HG03066 (cell line): Measurements from ENCODE around the gene TRMT10A.
A peak's percentile ranks its signal among the peaks of the same experiment; 100 is the strongest.

Experiments used
- ATAC-seq: cut with Tn5 transposase; IDR thresholded peaks from one replicate; pipeline ENCODE4 v1.9.1; 2021; ENCODE audit warnings: low read depth; ENCODE audit not compliant: unreplicated experiment

TRMT10A gene, protein sequence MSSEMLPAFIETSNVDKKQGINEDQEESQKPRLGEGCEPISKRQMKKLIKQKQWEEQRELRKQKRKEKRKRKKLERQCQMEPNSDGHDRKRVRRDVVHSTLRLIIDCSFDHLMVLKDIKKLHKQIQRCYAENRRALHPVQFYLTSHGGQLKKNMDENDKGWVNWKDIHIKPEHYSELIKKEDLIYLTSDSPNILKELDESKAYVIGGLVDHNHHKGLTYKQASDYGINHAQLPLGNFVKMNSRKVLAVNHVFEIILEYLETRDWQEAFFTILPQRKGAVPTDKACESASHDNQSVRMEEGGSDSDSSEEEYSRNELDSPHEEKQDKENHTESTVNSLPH

DNA sequence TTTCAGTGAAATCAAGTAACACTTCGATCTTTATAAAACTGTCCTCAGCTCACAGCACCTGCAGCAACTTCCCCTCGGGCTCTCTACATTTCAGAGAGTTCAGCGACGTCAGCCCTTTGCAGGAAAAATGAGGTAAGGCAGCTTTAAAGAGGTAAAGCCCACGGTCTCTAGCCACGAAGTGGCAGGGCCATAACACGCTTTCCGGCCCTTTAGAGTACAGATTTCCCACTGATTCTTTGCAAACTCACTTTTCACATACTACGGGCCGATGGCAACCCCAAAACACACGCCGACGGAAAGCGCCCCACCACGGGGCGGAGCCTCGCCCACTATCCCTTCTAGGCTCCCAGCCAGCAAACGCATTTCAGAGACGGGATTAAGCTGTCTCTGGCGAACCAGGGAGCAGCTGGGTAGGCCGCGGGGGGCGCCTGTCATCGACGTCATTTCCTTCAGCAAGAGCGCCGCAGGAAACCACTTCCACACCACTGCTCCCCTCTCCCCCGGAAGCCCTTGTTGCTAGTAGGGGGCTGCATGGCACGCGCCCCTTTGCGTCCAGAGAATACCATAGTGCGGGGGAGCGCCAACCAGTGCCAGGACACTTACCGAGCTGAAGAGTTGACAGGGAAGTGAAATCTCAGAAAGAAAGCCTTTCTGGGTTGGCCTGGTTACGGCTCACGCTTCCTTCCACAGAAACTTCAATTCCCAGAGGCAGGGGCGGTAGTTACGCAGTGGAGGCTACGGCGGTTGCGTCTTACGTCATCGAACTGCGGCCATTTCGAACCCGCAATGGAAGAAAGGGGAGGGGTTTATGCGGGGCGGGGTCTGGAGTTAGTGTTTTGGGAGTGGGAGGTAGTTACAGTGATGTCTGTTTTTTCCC, at the start of gene TRMT10A:
Gene TRMT10A, minus strand, starts transcription at position 730 of the 877 bp plus-strand sequence. CDS start 4,701 bp downstream, outside the sequence.
- ATAC-seq, result peak; percentile 94

DNA sequence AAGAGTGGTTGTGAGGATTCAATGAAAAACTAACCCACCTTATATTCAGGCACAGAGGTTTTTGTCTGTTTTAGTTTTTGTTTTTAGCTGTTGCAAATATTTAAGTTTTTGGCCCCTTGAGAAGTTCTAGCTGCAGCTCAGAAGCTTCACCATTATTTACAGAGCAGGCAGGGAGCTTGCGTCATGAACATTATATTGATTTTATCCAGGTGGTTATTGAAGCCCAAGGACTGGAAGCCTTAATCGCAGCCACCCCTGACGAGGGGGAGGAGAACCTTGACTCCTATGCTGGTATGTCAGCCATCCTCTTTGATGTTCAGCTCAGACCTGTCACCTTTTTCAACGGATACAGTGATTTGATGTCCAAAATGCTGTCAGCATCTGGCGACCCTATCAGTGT, 48.9 kb upstream of the TRMT10A start:
- ATAC-seq, result no peak

DNA sequence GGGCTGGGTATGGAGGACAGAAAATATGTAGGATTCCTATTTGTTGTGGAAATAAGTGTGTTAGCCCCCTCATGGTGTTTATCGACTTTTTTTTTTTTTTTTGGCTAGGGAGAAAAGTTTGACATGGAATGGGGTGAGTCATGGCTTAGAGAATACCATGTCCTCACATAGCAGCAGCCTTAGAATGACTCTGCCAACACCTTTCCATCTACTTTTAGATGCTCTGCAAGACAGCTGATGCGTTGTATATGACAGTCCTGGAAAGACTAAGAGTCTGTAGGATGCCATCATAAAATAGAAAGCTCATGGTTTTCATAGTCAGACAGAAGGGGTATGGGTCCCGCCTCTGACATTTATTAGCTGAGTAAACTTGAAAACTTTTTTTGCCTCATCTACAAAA, 48.4 kb upstream of the TRMT10A start:
- ATAC-seq, result no peak

DNA sequence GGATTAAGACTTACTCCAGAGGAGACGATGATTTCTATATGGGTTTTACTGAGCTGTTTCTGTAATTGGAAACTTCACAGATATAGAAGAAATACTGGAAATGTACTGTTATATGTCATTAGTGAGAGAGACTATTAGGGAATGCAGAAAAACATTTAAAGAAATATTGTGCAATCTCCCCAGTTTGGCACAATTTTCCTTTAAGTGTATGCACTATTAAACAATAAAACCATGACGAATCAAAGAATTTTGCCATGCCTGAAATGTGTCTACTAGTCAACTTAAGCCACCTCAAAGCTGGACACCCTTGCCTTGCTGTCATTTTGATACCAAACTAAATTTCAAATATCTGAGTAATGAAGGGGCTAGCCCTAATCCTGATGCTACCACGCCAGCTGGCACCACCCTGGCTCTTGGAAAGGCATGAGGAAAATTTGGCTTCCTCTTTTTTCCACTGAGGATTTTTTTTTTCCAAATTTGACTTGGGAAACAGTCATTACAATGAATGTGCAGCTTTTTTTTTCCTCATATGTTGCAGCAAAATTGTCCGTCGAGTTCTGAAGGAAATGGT, 46.9 kb upstream of the TRMT10A start:
- no peak for ATAC-seq

DNA sequence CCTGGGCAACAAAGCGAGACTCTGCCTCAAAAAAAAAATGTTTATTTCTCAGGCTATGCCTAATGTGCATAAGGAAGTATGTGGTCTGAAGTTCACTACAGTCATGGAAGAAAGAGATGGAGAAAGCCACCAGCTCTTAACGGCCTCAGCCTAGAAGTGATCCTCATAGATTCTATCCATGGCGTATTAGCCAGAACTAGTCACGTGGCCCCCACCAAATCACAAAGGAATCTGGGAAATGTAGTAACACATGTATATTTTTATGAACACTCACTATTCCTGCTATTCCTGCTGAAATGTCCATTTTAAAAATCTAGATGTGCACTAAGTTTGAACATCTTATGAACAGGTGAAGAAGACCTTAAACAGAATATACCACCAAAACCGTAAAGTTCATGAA, 44.6 kb upstream of the TRMT10A start:
- ATAC-seq, result no peak

DNA sequence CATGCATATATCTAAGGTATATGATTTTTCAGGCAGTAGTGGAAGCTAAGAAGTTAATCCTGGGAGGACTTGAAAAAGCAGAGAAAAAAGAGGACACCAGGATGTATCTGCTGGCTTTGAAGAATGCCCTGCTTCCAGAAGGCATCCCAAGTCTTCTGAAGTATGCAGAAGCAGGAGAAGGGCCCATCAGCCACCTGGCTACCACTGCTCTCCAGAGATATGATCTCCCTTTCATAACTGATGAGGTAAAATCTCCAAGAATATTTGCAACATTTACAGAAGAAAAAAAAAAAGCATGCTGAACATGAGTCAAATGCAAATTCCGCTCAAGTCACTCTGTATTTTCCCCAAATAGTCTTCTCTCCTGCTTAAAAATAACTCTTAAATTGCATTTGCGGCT, 42.9 kb upstream of the TRMT10A start:
- ATAC-seq, result no peak

DNA sequence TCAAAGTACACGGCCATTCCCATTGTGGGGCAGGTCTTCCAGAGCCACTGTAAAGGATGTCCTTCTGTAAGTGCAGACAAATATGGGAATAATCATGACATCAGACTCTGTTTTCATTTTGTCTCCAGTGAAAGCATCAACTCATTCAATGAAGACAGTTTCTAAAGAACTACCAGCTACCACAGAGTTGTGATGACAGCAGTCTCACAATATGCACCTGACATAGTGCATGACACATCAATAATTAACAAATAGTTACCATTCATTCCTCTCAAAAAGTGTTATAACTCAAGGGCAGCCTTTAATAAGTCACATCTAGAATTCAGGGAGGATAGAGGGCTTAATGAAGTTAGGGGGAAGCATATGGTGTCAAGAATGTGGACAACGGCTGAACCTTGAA, 31.0 kb upstream of the TRMT10A start:
- no peak for ATAC-seq

DNA sequence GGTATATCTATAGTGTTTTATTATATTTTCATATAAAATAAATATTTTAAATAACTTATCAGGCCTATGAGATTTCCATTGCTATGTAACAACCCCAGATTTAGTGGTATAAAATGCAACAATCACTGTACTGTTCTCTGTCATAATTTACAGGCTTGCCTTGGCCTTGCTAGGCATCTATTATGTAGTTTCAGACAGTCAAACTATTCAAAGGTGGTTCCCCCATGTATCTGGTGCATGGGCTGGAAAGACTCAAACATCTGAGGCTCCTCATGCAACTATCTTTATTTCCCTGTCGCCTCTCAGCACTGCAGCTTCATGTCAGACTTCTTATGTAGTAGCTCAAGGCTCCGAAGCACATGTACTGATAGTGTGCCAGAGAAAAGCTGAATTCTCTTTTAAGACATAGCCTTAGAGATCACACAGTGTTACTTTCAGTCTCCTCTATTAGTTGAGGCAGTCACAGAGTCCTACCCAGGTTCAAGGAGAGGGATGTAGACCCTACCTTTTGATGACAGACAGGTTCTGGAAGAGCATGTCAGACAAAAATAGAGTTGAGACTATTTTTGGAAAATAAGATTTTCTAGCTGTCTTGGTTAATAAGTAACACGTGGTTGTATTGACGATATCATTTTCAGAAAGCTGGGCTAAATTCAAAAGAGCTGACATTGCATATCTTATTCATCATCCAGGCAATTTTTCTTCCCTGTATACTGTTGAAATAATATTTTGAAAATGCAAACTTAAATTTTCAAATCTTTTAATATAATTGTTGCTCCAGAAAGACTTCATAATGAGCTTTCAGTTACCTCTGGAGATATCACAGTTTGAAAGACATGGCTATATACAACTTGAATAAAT, 30.2 kb upstream of the TRMT10A start:
- ATAC-seq, result peak; percentile 77

DNA sequence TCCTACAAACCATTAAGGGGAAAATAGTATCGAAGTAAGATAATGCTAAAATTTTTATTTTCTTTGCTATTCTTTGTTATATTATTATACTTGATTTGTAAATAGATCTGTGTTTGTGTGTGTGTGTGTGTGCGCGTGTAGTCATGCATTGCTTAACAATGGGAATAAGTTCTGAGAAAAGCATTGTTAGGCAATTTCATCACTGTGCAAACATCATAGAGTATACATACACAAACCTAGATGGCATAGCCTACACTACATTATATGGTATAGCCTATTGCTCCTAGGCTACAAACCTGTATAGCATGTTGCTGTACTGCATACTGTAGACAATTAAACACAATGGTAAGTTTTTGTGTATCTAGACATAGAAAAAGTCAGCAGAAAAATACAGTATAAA, 27.9 kb upstream of the TRMT10A start:
- ATAC-seq, result no peak

DNA sequence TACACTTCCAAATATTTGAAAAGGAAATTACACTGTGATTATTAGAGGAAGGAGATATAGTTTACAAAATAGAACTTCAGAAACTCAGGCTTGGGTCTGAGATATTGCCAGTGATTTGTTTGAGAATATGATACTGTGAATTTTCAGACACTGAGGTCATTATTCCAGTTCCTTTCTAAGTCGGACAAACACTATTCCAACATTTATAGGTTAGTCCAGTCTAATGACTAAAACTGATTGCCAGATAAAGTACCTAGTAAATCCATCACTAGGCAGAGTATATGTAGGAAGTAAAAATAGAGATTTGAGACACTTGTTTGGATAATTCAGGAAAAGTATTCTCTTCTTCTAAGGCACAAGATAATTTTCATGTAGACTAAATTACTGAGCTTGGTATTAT, 24.0 kb upstream of the TRMT10A start:
- no peak for ATAC-seq

DNA sequence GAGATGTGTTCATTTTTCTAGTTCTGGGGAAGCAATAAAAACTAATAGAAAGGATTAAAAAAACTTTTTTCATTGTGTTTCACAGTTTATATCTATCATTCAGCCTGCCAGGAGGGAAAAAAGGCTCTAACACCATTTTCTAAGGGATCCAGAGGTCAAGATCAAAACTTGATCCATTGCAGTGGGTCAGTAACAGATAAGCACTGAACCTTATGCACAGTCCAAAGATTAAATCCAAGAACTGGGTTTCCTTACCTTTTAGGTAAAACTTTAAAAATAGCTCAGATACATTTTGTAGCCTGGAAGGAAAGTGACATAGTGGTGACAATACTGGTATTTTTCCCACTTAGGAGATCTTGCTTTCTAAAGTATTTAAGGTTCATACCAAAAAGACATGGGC, 23.5 kb upstream of the TRMT10A start:
- no peak for ATAC-seq

DNA sequence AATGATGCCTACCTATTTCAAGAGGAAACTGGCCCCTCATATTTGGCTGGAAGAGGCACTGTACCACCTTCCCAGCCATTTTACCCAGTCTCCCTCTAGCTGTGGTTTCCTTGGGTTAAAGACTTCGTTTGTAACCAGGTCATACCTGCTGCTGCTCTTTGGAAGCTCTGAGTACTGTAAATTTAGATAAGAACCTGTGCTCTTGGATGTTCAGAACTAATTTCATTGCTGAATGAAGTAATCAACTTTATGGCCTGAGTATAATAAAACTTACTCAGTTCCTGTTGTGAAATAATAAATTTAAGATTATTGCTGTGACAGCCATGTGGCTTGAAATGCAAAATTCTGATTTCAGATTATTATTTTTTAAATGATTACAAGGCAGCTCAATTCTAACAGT, 23.0 kb upstream of the TRMT10A start:
- no peak for ATAC-seq

DNA sequence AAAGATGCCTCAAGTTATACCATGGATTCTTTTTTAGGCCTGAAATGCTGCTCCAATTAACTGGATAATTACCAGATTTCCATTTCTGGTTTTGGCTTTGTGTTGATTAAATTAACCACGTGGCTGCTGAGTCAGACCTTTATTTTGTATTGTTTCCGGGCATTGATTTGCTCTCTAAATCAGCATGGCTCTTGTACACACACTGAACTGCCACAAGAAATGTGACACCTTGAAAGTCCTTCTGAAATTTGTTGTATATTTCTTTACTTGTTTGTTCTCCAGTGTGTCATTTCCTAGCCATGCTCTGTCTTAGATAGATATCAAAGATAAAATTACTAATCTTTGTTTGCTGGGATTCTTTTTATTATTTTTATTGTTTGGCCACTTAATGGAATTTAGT, 22.5 kb upstream of the TRMT10A start:
- no peak for ATAC-seq

DNA sequence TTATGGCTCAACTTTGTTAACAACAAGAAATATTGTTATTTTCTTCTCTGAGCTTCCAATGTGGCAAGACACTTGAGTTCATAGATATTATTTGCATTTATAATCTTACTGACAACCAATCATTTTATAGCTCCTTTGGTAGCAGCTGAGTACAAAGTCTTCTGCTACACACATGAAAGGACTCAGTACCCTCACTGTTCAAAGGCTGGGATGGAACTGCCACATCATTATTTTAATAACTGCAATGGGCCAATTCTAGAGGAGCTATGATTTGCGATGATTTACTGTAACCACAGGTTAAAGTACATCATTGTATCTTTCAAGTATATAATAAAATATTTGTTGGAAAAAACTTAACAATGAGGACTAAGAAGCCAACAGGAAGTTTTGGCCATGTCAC, 21.7 kb upstream of the TRMT10A start:
- ATAC-seq, result no peak

DNA sequence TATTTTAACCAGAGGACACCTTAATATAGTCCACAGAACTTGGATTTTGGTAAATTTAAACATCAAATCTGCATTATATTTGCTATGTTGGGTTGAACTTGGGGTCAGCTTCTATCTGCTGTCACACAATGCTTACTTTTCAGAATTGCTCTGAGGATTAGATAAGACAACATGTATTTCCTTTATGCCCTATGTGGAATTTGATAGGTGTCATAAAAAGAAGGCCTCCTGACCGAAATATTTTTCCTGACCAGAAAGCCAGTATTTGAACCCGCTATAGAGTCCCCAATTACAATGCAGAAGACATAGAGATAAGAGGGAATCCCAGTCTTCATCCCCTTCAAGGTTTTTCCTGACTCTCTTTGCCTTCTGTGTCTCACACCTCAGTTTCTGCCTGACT, 14.9 kb upstream of the TRMT10A start:
- ATAC-seq, result no peak

DNA sequence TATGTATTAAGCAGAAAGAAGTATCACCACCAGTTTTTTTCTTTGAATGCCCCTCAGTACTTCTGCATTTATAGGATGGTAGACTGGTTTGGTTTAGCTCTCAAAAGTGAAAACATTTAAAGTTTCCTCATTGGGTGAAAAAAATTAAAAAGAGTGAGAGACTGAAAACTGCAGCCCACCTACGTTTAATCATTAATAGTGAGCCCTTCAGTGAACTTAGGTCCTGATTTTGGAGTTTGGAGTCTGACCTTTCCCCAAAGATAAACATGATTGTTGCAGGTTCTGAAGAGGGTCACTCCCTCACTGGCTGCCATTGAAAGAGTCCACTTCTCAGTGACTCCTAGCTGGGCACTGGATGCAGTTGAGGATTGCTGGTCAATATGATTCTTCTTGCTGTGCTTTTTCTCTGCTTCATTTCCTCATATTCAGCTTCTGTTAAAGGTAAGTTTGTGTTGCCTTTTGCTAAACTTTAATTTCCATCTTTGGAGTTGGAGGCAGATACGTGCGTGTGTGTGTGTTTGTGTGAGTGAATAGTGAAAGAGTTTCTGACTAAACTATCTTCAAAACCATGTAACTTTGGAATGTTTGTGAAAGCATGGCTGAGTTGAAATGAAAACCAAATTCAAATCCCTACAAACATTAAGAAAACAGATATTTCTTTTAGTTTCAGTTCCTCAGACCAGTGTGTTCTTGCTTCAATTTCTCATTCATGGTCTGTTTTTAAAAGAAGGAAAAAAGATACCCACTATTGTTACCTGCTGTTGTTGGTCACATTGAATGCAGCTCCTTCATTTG, 10.9 kb upstream of the TRMT10A start, which contains the start of gene MTTP:
Gene MTTP, plus strand, starts transcription at position 295 of the 795 bp plus-strand sequence. Its CDS starts 86 bp downstream, at position 381.
- ATAC-seq, result peak; percentile 84

DNA sequence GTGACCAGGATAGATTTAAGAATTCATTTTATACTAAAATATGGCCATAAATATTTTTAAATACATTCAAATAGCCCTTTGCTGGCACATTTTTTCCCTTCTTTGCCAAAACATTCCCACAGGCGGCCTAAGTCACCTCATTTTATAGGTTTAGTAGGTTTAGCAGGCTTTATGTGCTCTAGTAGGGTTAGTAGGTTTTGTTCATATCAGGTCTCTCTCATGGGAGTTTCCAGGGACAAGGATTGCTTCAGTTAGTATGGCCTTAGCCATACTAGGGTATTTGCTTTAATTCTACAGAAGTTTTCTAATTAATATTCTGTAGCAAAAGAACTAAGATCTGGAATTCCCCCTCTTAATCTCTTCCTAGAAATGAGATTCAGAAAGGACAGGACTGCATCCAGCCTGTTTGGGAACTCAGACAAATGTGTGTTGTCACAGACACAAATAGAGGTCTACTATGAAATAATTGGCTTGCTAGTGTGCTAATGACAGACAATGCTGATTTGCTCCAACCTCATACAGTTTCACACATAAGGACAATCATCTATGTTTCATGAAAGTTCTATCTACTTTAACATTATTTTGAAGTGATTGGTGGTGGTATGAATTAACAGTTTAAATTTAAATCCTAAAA, 10.0 kb upstream of the TRMT10A start:
- ATAC-seq, result no peak

DNA sequence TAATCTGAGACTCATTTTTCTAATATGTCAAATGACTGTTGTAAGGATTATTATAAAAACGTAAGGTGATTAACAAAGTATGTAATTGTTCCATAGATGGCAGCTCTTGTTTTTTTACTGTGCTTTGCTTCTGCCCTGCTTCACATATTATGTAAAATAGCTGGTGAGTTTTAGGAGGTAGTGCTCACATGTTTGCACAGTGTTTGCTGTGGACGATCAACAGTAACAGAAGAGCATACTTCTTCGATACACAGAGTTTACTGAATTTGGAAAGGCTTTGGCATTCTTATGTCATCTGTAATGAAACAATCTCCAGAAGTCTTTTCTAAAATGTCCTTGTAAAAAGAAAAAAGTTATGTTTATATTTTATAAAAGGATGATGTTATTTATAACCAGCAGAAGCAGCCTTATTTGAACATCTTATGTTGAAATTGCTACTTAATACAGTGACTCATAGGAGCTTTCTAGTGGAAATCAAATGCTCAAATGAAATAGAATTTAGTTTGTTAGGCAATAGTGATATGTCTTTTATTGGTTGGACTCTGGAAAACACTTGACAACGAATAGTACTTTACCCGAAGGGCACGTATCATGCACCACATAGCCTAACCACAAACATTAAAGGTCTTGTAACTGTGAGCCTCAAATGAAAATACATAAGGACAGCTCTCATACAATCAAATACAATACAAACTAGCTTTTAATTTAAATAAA, 8.8 kb upstream of the TRMT10A start:
- ATAC-seq, result no peak

DNA sequence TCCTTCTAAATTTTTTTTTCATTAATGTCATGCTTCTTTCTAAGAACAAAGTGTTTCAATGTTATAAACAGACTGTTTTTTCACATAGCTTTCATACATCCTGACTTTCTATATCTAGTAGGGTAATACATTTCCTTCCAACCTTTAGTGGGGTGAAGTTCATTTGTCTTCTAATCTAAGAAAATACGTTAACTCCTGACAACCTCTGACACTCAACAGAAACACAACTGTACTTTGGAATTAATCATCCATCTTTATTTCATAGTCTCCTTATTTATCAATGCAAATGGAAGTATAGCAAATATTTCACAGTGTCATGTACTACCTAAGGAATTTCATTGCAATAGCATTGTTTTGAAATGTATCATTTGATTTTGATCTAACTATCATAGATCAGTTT, 8.0 kb upstream of the TRMT10A start:
- no peak for ATAC-seq
